ENCODE measurements around the gene DGKB.

The DGKB gene

DNA sequence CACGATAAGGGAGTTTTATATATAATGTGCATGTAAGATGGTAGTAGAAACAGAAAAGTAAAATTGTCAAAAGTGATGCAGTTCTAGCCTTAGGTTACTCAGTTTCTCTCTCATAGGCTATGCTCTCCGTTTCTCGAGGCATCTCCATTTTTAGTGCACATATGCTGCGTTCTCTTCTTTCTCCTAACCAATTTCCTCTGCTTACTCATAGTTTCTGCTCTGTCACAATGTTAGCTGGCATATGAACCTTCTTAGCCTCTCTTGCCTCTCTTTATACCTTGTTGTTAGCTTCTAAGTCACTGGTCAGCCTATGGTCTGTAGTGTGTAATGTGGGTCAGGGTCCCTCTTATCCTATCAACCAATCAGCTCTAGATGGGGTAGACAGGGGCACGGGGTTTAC is 632.5 kb downstream of the DGKB start:
- no peak for DNase-seq

GRCh38 chr7:14260011-14260410 is 642.5 kb downstream of the DGKB start:
- no peak for DNase-seq

GRCh38 chr7:14258861-14259260 is 643.7 kb downstream of the DGKB start:
- no peak for DNase-seq

DNA sequence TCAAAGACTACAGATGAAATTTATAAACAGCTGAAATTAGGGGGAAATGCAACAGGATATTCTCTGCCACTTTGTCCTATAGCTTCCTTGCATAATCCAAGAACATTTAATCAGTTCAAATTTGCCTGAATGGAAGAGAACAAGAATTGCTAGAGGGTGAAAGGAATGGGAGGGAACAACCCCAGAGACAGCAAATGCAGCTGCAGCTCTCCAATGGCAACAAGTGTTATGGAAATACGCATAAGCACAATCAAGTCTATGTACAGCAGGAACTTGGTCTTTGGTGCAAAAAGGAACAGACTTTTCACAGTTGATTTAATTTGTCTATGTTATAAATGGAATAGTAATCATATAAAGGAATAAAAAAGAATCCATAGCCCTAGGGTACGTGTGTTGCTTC is 644.1 kb downstream of the DGKB start:
- no peak for DNase-seq

GRCh38 chr7:14252458-14252857 is 650.1 kb downstream of the DGKB start:
- DNase-seq, result no peak

GRCh38 chr7:14242175-14242574 is 660.4 kb downstream of the DGKB start:
- no peak for DNase-seq

DNA sequence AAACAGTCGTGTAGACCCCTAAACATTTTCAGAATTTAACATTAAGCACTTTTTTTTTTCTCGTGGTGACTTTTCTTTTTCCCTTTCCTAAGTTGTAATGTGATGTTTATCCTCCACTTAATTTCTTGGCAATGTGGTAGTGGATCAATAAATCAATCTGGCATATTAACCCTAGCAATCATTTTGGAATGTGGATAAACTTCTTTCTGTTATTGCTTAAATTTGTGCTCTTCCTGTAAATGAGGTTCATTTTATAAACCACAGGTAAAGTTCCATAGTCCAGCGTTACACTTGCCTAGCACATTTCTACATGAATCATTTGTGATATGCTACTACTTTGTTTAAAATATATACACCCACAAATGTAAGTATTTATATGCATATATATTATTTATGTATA is 665.7 kb downstream of the DGKB start:
- DNase-seq, result no peak

DNA sequence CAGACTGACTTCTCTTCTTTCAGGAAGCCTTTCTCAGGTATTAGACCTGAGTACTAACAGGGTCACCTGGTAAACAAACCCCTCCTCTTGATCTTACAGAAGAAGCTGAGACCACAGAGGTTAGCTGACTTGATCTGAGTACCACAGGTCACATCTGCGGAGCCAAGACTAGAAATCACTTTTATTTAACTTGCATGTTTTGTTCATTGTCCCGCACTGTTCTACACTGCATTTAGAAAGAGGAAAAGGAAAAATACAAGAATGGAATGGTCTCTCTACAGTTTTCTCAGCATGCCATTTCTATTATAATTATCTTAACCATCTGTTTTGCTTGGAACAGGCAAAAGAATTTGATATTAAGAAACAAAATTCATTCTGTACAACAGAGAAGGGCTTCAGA is 667.5 kb downstream of the DGKB start:
- no peak for DNase-seq

DNA sequence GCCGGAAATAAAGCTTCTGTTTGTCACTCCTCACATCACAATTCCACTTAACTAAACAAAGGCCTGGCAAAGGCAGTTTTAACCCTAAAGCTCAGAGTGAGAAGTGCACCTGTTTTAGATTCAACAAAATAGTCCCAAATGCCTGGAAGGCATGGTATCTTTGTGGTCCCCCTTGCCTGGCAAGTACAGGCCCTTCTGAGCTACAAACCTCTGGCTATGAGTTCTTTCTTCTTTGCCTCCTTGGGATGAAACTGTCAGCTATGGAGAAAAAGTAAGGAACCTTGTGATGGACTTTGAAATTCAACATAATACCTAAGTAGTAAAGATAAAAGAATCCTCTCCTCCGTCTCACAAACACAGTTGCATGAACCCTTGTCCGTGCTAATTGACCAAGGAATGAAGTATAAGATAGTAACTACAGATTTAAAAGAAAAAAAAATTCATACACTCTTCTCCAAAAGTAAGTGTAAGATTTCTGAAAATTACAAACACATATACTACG is 668.6 kb downstream of the DGKB start:
- no peak for DNase-seq

DNA sequence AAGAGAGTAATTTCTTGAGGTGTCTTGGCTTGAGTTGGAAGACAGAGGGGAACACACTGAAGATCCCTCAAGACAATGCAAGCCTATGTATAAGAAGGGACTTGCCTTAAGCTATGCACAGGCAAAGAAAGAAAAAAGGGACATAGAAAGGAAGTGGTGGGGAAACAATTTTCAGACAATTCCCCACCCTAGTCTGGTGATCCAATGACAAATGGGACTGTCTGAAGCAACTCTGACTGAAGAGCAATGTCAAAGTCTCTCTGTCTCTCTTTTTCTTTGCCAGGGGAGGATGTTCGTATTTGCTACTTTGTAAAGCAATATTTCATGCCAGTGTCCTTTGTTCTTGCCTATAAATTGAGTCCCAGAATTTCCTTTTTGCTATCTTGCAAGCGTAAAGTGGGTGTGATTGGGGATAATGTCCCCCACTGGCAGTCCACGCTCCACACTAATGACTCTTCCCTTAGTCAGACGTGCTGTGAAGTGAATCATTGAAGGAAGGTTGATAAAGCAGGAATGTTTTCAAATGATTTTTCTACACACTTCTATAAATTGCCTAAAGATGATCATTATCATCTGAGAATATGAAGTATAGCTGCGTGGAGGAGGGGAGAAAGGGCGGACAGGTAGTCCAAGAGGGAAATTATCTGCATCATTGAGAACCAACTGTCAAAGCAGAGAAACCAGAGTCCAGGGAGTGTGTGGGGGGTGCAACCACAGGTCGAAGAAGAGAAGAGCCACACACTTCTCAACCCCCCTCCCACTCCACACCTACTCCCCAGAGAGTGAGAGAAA is 669.3 kb downstream of the DGKB start:
- no peak for DNase-seq

DNA sequence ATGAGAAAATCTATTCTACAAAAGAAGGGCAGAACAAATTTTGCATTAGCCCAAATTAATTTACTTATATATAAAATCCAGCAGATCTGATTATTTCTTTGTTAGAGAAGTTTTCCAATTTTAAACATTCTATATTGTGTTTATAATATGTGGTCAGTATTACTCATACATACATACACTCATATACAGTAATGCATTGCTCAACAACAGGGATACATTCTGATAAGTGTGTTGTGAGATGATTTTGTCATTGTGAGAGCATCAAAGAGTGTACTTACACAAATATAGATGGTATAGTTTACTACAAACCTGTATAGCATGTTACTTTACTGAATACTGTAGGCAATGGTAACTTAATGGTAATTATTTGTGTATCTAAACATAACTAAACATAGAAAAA is 673.5 kb downstream of the DGKB start:
- no peak for DNase-seq

GRCh38 chr7:14228341-14228740 is 674.2 kb downstream of the DGKB start:
- DNase-seq, result no peak

DNA sequence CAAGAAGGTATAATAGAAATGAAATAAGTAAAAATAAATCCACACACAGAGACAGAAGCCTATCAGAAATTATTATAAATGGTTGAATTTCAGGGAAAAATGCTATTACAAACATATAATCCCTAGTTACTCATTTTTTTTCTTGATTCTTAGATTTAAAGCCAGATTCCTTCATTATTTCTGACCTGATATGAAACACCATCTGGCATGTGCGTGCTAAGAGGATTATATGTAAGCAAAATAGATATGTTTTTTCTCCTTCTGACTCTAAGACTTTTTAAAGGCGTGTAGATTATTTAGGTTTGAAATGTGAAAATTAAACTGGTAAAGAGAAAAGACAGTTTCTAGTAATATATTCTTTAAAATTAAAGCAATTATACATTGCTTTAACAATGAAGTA is 676.4 kb downstream of the DGKB start:
- DNase-seq, result no peak

DNA sequence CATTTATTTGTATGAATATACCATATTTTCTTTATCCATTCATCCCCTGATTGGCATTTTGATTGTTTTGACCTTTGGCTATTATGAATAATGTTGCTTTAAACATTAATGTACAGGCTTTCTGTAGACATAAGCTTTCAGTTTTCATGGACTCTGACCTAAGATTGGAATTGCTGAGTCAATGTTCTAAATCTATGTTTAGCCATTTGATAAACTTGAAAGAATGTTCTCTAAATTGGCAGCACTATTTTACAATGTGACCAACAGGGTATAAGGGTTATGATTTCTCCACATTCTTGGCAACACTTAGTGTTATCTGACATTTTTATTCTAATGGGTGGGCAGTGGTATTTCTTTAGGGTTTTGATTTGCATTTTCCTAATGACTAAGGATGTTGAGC is 683.4 kb downstream of the DGKB start:
- DNase-seq, result no peak

- DNase-seq, result no peak
Observed at GRCh38 chr7:14218338-14218737, 684.2 kb downstream of the DGKB start.

- no peak for DNase-seq
Observed at GRCh38 chr7:14209896-14210484, 692.6 kb downstream of the DGKB start.

GRCh38 chr7:14207711-14208110 is 694.8 kb downstream of the DGKB start:
- no peak for DNase-seq

- DNase-seq, result no peak
Observed at GRCh38 chr7:14207138-14207537, 695.4 kb downstream of the DGKB start.

GRCh38 chr7:14206121-14206520 is 696.4 kb downstream of the DGKB start:
- no peak for DNase-seq

- no peak for DNase-seq
Observed at GRCh38 chr7:14201353-14201752, 701.2 kb downstream of the DGKB start.

- no peak for DNase-seq
Observed at GRCh38 chr7:14199336-14199735, 703.2 kb downstream of the DGKB start.

GRCh38 chr7:14197280-14197679 is 705.3 kb downstream of the DGKB start:
- DNase-seq, result no peak

- DNase-seq, result no peak
Observed at GRCh38 chr7:14196555-14196954, 706.0 kb downstream of the DGKB start.

DNA sequence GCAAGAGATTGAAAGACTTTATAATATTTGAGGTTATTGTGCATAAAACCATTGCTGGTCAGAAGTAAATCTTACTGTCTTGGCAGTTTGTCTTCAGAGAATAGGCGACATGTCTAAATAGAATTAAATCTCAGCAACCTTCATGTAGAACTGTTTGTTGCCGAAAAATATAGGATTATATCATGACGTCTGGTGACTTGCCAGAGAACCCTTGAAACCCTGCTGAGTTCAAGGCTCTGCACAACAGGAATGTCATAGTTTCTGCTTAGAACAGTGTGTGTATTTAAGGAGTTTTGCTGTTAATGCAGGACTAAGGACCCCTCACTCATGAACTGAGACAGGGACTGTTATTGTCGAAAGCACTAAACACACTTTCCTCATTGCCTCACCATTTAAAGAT is 706.7 kb downstream of the DGKB start:
- DNase-seq, result no peak

DNA sequence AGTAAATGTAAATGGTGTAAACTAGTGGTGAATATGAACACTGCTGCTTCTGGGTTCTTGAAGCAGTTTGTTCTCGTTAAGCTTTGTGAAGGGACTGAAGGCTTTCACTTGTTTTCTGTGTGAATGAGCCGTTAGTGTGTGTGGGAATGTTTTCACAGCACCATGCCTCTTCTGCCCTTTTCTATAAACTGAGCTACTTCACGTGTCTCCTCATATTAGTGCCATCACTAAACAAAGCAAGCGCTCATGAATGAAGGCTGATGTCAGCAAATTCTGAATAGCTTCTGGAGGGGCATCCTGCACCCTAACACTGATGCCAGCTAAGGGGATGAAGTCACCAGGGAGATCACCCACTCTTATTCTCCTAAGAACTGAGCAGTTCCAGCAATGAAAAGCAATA is 707.5 kb downstream of the DGKB start:
- DNase-seq, result no peak
